IMR-90 (cell line): ENCODE measurements around the gene SLFNL1. TPM values are rescaled to one million over a fixed set of nuclear protein-coding genes. Genes with fewer than 3 reads are reported as not detected.

Experiments used
- ATAC-seq: fragments of 200-7000 bp; cut with Tn5 transposase; 2 replicates; pipeline ENCODE4 v1.9.1; 2020; ENCODE audit warnings: low read depth, mild to moderate bottlenecking, moderate library complexity
- BruUV-seq: library from RNA; stranded (reverse); fragments of 400-500 nt; replicated peaks from 2 replicates; lab custom pipeline; 2021; lab: Mats Ljungman, UMichigan
- CTCF ChIA-PET: fragments of 300-600 bp; formaldehyde crosslinking; extraction: SDS; loops from one replicate; lab custom pipeline; 2021; ENCODE audit warnings: antibody characterized with exemption; lab: Yijun Ruan, JAX
- POLR2A ChIA-PET: fragments of 300-600 bp; sonication (Branson Sonifier 250); formaldehyde crosslinking; loops from one replicate; lab custom pipeline; 2022; ENCODE audit warnings: antibody characterized with exemption; ENCODE audit not compliant: unreplicated experiment; lab: Charles Lee
- DNase-seq: peaks from one replicate; pipeline ENCODE4 v3.0.0; 2013
- H2AFZ ChIP-seq: replicated peaks from 2 replicates; pipeline ENCODE3; 2013; ENCODE audit warnings: low read length, mild to moderate bottlenecking; ENCODE audit not compliant: poor library complexity
- H2AK5ac ChIP-seq: 2 replicates; pipeline ENCODE4 v1.6.1; 2013; ENCODE audit warnings: low read depth, low read length, inconsistent platforms
- H2AK9ac ChIP-seq: replicated peaks from 2 replicates; pipeline ENCODE3; 2013; ENCODE audit warnings: mild to moderate bottlenecking, low read depth, low read length, moderate library complexity; ENCODE audit not compliant: poor library complexity
- H2BK120ac ChIP-seq: 2 replicates; pipeline ENCODE4 v1.6.1; 2013; ENCODE audit warnings: low read depth, low read length, inconsistent platforms
- H2BK15ac ChIP-seq: 3 replicates; pipeline ENCODE4 v1.6.1; 2013; ENCODE audit warnings: low read depth, low read length, inconsistent platforms
- H2BK20ac ChIP-seq: 2 replicates; pipeline ENCODE4 v1.6.1; 2013; ENCODE audit warnings: low read depth, mild to moderate bottlenecking, inconsistent platforms, low read length, moderate library complexity
- H2BK5ac ChIP-seq: 2 replicates; pipeline ENCODE4 v1.6.1; 2013; ENCODE audit warnings: mild to moderate bottlenecking, low read depth, low read length, inconsistent platforms; ENCODE audit not compliant: poor library complexity, severe bottlenecking
- H3K14ac ChIP-seq: replicated peaks from 2 replicates; pipeline ENCODE4 v1.6.1; 2013; ENCODE audit warnings: low read depth, low read length, inconsistent platforms
- H3K18ac ChIP-seq: 2 replicates; pipeline ENCODE4 v1.6.1; 2013; ENCODE audit warnings: low read depth, low read length, control low read depth
- H3K23ac ChIP-seq: 2 replicates; pipeline ENCODE4 v1.6.1; 2013; ENCODE audit warnings: low read depth, low read length, inconsistent platforms
- H3K27ac ChIP-seq: 2 replicates; pipeline ENCODE4 v1.5.1; 2013; ENCODE audit warnings: mild to moderate bottlenecking, control low read depth, low read length; ENCODE audit not compliant: insufficient read depth
- H3K27me3 ChIP-seq: 2 replicates; pipeline ENCODE4 v1.6.1; 2013; ENCODE audit warnings: low read length; ENCODE audit not compliant: control insufficient read depth, insufficient read depth
- H3K36me3 ChIP-seq: 2 replicates; pipeline ENCODE4 v1.6.1; 2013; ENCODE audit warnings: low read length, mixed read lengths; ENCODE audit not compliant: control insufficient read depth, insufficient read depth
- H3K4ac ChIP-seq: 2 replicates; pipeline ENCODE4 v1.6.1; 2013; ENCODE audit warnings: low read depth, low read length, inconsistent platforms
- H3K4me1 ChIP-seq: 2 replicates; pipeline ENCODE4 v1.6.1; 2013; ENCODE audit warnings: low read length, mixed read lengths; ENCODE audit not compliant: control insufficient read depth, insufficient read depth
- H3K4me2 ChIP-seq: 2 replicates; pipeline ENCODE4 v1.6.1; 2013; ENCODE audit warnings: low read depth, mild to moderate bottlenecking, control low read depth, low read length, moderate library complexity
- H3K4me3 ChIP-seq: 2 replicates; pipeline ENCODE4 v1.5.1; 2013; ENCODE audit warnings: low read depth, mild to moderate bottlenecking, control low read depth, low read length, moderate library complexity; ENCODE audit not compliant: insufficient read depth
- H3K56ac ChIP-seq: 2 replicates; pipeline ENCODE4 v1.6.1; 2013; ENCODE audit warnings: low read length, inconsistent platforms; ENCODE audit not compliant: insufficient read depth; ENCODE audit errors: extremely low read depth
- H3K79me1 ChIP-seq, 2 experiments: 2 replicates each; pipeline ENCODE4 v1.6.1; 2013; ENCODE audit warnings: low read length in 2 of 2, inconsistent platforms in 1 of 2, low read depth in 1 of 2
- H3K9ac ChIP-seq: 2 replicates; pipeline ENCODE4 v1.6.1; 2013; ENCODE audit warnings: low read depth, low read length, control low read depth
- H3K9me1 ChIP-seq: 2 replicates; pipeline ENCODE4 v1.6.1; 2013; ENCODE audit warnings: low read length, inconsistent platforms; ENCODE audit not compliant: insufficient read depth
- H3K9me3 ChIP-seq: 2 replicates; pipeline ENCODE4 v1.6.1; 2013; ENCODE audit warnings: low read length; ENCODE audit not compliant: control insufficient read depth, insufficient read depth
- H4K20me1 ChIP-seq: 2 replicates; pipeline ENCODE4 v1.6.1; 2013; ENCODE audit warnings: low read length, inconsistent platforms; ENCODE audit not compliant: insufficient read depth
- H4K5ac ChIP-seq: 2 replicates; pipeline ENCODE4 v1.6.1; 2013; ENCODE audit warnings: mild to moderate bottlenecking, low read depth, low read length, control low read depth
- H4K8ac ChIP-seq, 2 experiments: 2 replicates each; pipeline ENCODE4 v1.6.1; 2013; ENCODE audit warnings: low read depth in 2 of 2, low read length in 2 of 2, control low read depth in 1 of 2, inconsistent platforms in 1 of 2
- H4K91ac ChIP-seq: 2 replicates; pipeline ENCODE4 v1.6.1; 2013; ENCODE audit warnings: low read depth, low read length, inconsistent platforms; ENCODE audit not compliant: insufficient read depth
- CEBPB ChIP-seq: IDR thresholded peaks from 2 replicates; pipeline ENCODE4 v1.6.1; 2012; ENCODE audit warnings: low read depth, low read length, improper control_type of control experiment
- MAFK ChIP-seq: IDR thresholded peaks from 2 replicates; pipeline ENCODE4 v1.6.1; 2012; ENCODE audit warnings: low read depth, low read length, improper control_type of control experiment
- WGBS, 2 experiments: methylation state at CpG; one replicate each; pipeline versions ENCODE4 v1.1.5 to v1.1.7; 2013; ENCODE audit warnings: missing lambda C conversion rate in 2 of 2; ENCODE audit not compliant: insufficient read length in 1 of 2; ENCODE audit errors: extremely low coverage in 2 of 2; 5-methylcytosine and 5-hydroxymethylcytosine counted together
- dilution Hi-C: fragments of 300-500 bp; cut with HindIII; formaldehyde crosslinking; loops from one replicate; pipeline ENCODE4 v1.14.3; 2018; ENCODE audit warnings: low sequenced_read_pairs; ENCODE audit not compliant: unreplicated experiment
- in situ Hi-C: fragments of 300-500 bp; cut with MboI; formaldehyde crosslinking; loops from 3 replicates; pipeline ENCODE4 v1.14.3; 2019; ENCODE audit warnings: low sequenced_read_pairs, inconsistent platforms, mixed read lengths
- intact Hi-C: fragments of 100-400 bp; cut with micrococcal nuclease; formaldehyde crosslinking; loops from 2 replicates; pipeline ENCODE4 v1.10.0; 2022
- polyA plus RNA-seq, 3 experiments: library from polyadenylated mRNA; depleted of rRNA; stranded (reverse); fragments of >200 nt; gene quantifications; 2 replicates each; pipeline ENCODE4 v1.2.3, GENCODE V29; 2012; ENCODE audit warnings: low replicate concordance in 1 of 3
- total RNA-seq: library from RNA; depleted of rRNA; stranded (reverse); fragments of >200 nt; gene quantifications from 2 replicates; pipeline ENCODE4 v1.2.3, GENCODE V29; 2012

SLFNL1 gene
- total and polyA plus RNA-seq, 2 of the 4 experiments (the other 2 are of a cell fraction) = under 0.01 to 0.09 TPM

DNA sequence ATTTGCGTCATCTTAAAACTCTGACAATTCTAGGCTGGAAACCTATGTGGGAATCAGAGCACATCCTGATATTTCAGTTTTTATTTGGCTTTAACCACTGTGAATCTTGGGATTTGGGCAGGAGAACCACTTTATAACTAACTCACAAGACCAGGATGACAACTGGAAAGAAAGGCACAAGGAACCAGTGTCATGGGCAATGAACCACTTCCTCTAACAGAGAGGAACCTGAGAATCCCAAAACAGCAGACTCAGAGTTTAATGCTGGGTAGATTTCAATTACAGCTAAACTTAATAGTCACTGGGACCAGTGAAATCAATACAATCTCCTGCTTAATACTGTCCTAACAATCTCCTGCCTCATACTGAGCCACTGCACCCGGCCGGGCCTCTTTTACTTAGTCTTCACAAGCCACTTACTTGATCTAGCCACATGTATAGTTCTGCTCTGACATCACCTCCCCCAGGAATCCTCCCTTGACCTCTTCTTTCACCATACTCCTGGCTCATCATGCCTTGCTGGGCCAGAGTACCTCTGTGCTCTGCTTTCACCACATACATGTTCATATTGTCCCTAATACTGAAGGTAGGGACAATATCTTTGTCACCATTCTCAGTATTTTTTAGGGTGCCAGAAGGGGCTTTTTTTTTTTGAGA is 20.2 kb upstream of the SLFNL1 start:
- Histone ChIP-seq H3K18ac (no peak overlapping the region), H3K14ac (no peak overlapping the region), H3K4ac (no peak overlapping the region), H2BK15ac (no peak overlapping the region), H4K5ac (no peak overlapping the region), H2BK20ac (no peak overlapping the region), H3K4me2 (no peak overlapping the region), H3K27me3 (no peaks in the 10 kb centered on the region), H3K4me3 (no peak overlapping the region), H2AK9ac (no peak overlapping the region), H3K9me1 (peaks cover 2% of the 10 kb centered on the region; the same call in 1 of the 2 replicates), H2BK120ac (no peak overlapping the region), H3K79me1 (no peaks in the 10 kb centered on the region; a peak in 1 of 4 replicates), H4K20me1 (no peaks in the 10 kb centered on the region), H3K27ac (no peak overlapping the region), H2AFZ (no peak overlapping the region), H3K9me3 (no peaks in the 10 kb centered on the region), H2AK5ac (no peak overlapping the region), H4K8ac (no peak overlapping the region), H3K9ac (no peak overlapping the region), H3K56ac (no peak overlapping the region), H3K23ac (no peak overlapping the region), H3K4me1 (peaks cover 2% of the 10 kb centered on the region; the same call in 1 of the 2 replicates), H3K36me3 (peaks cover 29% of the 10 kb centered on the region), H2BK5ac (no peak overlapping the region), H4K91ac (no peak overlapping the region)
- peak; percentile 58 for DNase-seq
- POLR2A ChIA-PET = no interaction called here
- CTCF ChIA-PET = no interaction called here
- WGBS, 2 experiments = 100% methylated on average over 2 of the region's 3 CpGs; no CpG with 5 or more reads in 1 of the 2 experiments
- TF ChIP-seq MAFK (no peak), CEBPB (no peak)
- intact Hi-C loops = loop anchor here (5.0 kb wide), 1 partner anchor 196 kb away; no protein-coding TSS in a partner anchor
- dilution Hi-C loops = no loop called here
- peak; percentile 61 for ATAC-seq
- BruUV-seq = no TSS peak
- in situ Hi-C loops = loop anchor here (25.0 kb wide), 1 partner anchor 371 kb away; no protein-coding TSS in a partner anchor
